ENCODE measurements around the gene PRELID2.
A peak's percentile ranks its signal among the peaks of the same experiment; 100 is the strongest.
"Not testable (repeated sequence)": the region's sequence is repeated elsewhere in the genome, so short reads cannot be mapped to it uniquely, and the experiment has no call there.

Gene PRELID2

GRCh38 chr5:145852990-145853389 is 17.8 kb upstream of the PRELID2 start:
- H3K9me3 Mint-ChIP-seq (ENCODE audit: low read depth): peaks cover 6% of the 10 kb centered on the region
- H3K27ac Mint-ChIP-seq: no peak overlapping the region
- no peak overlapping the region for H3K4me3 Mint-ChIP-seq
- no peaks in the 10 kb centered on the region for H3K36me3 Mint-ChIP-seq
- H3K4me1 Mint-ChIP-seq (ENCODE audit: low read depth): no peaks in the 10 kb centered on the region
- H3K27me3 Mint-ChIP-seq: peaks cover 2% of the 10 kb centered on the region

GRCh38 chr5:145848854-145849253 is 13.7 kb upstream of the PRELID2 start:
- Mint-ChIP-seq H3K4me1 (ENCODE audit: low read depth) (no peaks in the 10 kb centered on the region), H3K27me3 (peaks cover 4% of the 10 kb centered on the region), H3K9me3 (ENCODE audit: low read depth) (peaks cover 6% of the 10 kb centered on the region), H3K27ac (no peak overlapping the region), H3K4me3 (no peak overlapping the region), H3K36me3 (no peaks in the 10 kb centered on the region)

DNA sequence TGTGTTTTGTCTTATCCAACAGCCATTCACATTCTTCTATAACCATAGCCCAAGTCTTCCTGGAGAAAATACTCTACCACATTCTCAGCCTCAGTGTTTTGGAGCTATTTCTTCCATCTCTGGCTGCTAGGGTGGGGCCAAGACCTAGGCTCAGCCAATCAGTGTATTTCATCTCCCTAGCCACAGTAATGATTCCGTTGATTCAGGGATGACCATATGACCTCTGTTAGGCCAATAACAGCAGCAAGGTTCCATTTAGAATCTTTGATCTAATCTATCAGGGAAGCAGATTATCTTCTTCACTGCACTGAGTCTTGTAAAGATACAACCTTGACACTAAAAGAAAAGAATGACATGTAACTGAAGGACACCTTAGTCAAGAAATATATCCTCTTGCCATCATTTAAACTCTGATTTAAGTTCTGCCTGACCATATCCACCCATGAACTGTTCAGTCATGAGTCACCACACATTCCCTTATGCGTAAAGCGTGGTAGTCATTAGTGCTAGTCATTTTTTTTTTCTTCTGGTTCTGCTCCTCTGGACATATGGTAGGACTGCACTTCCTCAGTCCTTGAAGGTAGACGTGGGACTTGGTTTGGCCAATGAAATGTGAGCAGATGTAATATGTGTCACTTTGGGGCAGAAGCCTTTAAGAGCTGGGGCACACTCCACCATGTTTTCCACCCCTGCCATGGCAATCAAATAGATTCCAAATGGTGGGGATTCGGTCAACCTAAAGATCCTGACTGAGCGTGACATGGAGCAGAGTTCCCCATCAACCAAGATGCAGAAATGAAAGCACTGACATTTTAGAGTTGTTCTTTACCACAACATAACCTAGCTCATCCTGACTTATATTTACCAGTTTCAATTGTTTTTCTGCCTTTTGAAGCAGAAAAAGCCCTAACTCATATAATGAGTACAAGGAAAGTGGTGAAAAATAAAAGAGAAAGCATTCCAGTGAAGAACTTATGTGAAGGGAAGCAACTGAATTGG is 12.7 kb upstream of the PRELID2 start:
- Mint-ChIP-seq H3K4me1 (ENCODE audit: low read depth) (no peaks in the 10 kb centered on the region), H3K4me3 (no peak overlapping the region), H3K27ac (no peak overlapping the region), H3K27me3 (peaks cover 4% of the 10 kb centered on the region), H3K36me3 (no peaks in the 10 kb centered on the region), H3K9me3 (ENCODE audit: low read depth) (peaks cover 6% of the 10 kb centered on the region)

DNA sequence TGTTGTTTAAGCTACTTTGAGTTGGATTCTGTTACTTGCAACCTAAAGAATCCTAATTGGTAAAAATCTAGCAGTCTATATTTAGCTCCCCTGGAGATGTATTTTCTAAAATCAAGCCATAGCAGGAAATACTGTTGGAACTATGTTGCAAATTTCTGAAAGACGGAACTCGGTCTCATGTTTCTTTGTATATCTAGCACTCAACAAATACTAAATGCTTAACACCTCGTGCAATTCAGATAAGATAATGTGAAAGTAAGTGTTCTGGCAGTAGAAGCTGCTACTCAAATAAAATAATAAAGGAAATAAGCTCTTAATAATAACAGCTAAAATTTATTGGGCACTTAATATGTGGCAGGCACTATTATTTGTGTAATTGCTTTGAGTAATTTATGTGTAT is 10.9 kb upstream of the PRELID2 start:
- no peaks in the 10 kb centered on the region for H3K4me1 Mint-ChIP-seq (ENCODE audit: low read depth)
- peaks cover 4% of the 10 kb centered on the region for H3K27me3 Mint-ChIP-seq
- H3K36me3 Mint-ChIP-seq: no peaks in the 10 kb centered on the region
- no peak overlapping the region for H3K27ac Mint-ChIP-seq
- H3K9me3 Mint-ChIP-seq (ENCODE audit: low read depth): peaks cover 6% of the 10 kb centered on the region
- H3K4me3 Mint-ChIP-seq: no peak overlapping the region

- Mint-ChIP-seq H3K4me1 (ENCODE audit: low read depth) (no peaks in the 10 kb centered on the region), H3K9me3 (ENCODE audit: low read depth) (no peaks in the 10 kb centered on the region)
These were observed 6.2 kb upstream of the PRELID2 start for GRCh38 chr5:145841299-145841698.

GRCh38 chr5:145840458-145841132 is 5.5 kb upstream of the PRELID2 start:
- Mint-ChIP-seq H3K4me3 (no peak overlapping the region), H3K36me3 (no peaks in the 10 kb centered on the region), H3K9me3 (ENCODE audit: low read depth) (no peaks in the 10 kb centered on the region), H3K4me1 (ENCODE audit: low read depth) (peaks cover 3% of the 10 kb centered on the region), H3K27ac (no peak overlapping the region), H3K27me3 (peaks cover 12% of the 10 kb centered on the region)

More at GRCh38 chr5:145841299-145841698, 6.2 kb upstream of the PRELID2 start:
- Mint-ChIP-seq H3K27me3 (peaks cover 9% of the 10 kb centered on the region), H3K36me3 (no peaks in the 10 kb centered on the region), H3K27ac (no peak overlapping the region), H3K4me3 (no peak overlapping the region)

GRCh38 chr5:145838276-145838675 is 3.1 kb upstream of the PRELID2 start:
- no peaks in the 10 kb centered on the region for H3K9me3 Mint-ChIP-seq (ENCODE audit: low read depth)
- H3K4me3 Mint-ChIP-seq: no peak overlapping the region
- H3K36me3 Mint-ChIP-seq: no peaks in the 10 kb centered on the region
- no peak overlapping the region for H3K27ac Mint-ChIP-seq
- peaks cover 8% of the 10 kb centered on the region for H3K4me1 Mint-ChIP-seq (ENCODE audit: low read depth)
- H3K27me3 Mint-ChIP-seq: peaks cover 17% of the 10 kb centered on the region

DNA sequence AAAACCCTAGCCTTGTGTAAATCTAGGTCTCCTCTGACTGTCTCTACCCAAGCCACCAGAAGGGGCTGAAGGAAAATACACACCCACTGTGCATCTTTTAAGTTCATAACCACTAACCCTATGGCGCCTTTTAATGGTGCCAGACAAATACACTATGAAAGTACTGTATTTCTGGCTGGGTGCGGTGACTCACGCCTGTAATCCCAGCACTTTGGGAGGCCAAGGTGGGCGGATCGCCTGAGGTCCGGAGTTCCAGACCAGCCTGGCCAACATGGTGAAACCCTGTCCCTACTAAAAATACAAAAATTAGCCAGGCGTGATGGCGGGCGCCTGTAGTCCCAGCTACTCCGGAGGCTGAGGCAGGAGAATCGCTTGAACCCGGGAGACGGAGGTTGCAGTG is 1.1 kb upstream of the PRELID2 start:
- not testable (repeated sequence) for H3K27ac Mint-ChIP-seq; H3K36me3 Mint-ChIP-seq; H3K4me3 Mint-ChIP-seq; H3K4me1 Mint-ChIP-seq (ENCODE audit: low read depth); H3K9me3 Mint-ChIP-seq (ENCODE audit: low read depth)
- peaks cover 17% of the 10 kb centered on the region for H3K27me3 Mint-ChIP-seq

- H3K27me3 Mint-ChIP-seq: peaks cover 17% of the 10 kb centered on the region
- H3K36me3 Mint-ChIP-seq: no peaks in the 10 kb centered on the region
- peak overlapping the region; percentile 63 for H3K4me3 Mint-ChIP-seq
- no peak overlapping the region for H3K27ac Mint-ChIP-seq
- peaks cover 8% of the 10 kb centered on the region for H3K4me1 Mint-ChIP-seq (ENCODE audit: low read depth)
- H3K9me3 Mint-ChIP-seq (ENCODE audit: low read depth): no peaks in the 10 kb centered on the region
These were observed 702 bp upstream of the PRELID2 start for GRCh38 chr5:145835848-145836239.

DNA sequence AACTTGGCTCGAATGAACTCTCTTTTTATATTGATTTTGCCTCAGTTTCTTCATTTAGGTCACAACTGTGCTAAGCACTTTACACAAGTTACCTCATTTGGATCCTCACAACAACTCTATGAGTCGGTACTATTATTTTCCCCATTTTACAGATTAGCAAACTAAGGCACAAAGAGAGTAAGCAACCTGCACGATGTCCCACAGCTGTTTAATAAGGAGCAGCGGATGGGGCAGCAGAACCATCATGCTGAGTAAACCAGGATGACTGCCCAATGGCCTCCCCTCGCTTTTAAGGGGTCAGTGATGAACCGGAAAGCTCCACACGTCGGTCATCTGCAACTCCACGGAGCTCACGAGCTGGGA is 607 bp downstream of the PRELID2 start:
- H3K9me3 Mint-ChIP-seq (ENCODE audit: low read depth): no peaks in the 10 kb centered on the region
- H3K27me3 Mint-ChIP-seq: peaks cover 17% of the 10 kb centered on the region
- no peaks in the 10 kb centered on the region for H3K36me3 Mint-ChIP-seq
- peak overlapping the region; percentile 61 for H3K4me3 Mint-ChIP-seq
- H3K4me1 Mint-ChIP-seq (ENCODE audit: low read depth): peaks cover 8% of the 10 kb centered on the region
- H3K27ac Mint-ChIP-seq: no peak overlapping the region

DNA sequence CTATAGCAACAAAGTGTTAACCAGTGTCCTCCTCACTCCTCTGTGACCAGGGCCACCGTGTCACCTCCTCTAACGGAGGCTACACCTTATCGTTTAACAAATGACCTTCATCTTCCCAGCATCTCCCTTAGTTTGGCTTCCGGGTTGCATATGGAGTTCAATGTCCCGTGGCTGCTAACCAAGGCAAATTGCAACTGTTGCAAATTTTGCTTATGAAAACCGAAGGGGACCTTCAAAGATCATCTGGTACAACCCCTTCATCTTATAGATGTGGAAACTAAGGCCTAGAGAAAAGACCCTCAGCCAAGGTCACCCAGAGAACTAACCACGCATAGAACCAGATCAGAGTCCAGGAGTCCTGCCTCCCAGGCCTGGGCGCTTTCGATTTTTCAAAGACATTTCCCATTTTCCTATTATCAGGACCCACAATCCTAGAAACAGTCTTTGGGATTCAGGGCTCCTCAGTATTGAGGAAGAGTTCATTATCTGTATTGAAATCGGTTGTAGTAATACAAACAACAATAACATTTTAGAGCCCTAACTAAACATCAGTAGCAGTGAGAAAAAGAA is 1.4 kb downstream of the PRELID2 start:
- Mint-ChIP-seq H3K27ac (no peak overlapping the region), H3K36me3 (no peaks in the 10 kb centered on the region), H3K9me3 (ENCODE audit: low read depth) (no peaks in the 10 kb centered on the region), H3K4me3 (peak overlapping the region; percentile 24), H3K4me1 (ENCODE audit: low read depth) (peaks cover 8% of the 10 kb centered on the region), H3K27me3 (peaks cover 17% of the 10 kb centered on the region)

GRCh38 chr5:145830594-145830993 is 4.5 kb downstream of the PRELID2 start:
- Mint-ChIP-seq H3K9me3 (ENCODE audit: low read depth) (no peaks in the 10 kb centered on the region), H3K4me1 (ENCODE audit: low read depth) (peaks cover 5% of the 10 kb centered on the region), H3K27me3 (peaks cover 5% of the 10 kb centered on the region), H3K27ac (no peak overlapping the region), H3K36me3 (no peaks in the 10 kb centered on the region), H3K4me3 (no peak overlapping the region)

- H3K36me3 Mint-ChIP-seq: no peaks in the 10 kb centered on the region
- peaks cover 5% of the 10 kb centered on the region for H3K27me3 Mint-ChIP-seq
- peaks cover 4% of the 10 kb centered on the region for H3K4me1 Mint-ChIP-seq (ENCODE audit: low read depth)
- H3K9me3 Mint-ChIP-seq (ENCODE audit: low read depth): no peaks in the 10 kb centered on the region
- H3K27ac Mint-ChIP-seq: no peak overlapping the region
- no peak overlapping the region for H3K4me3 Mint-ChIP-seq
These were observed 5.3 kb downstream of the PRELID2 start for GRCh38 chr5:145829708-145830361.

DNA sequence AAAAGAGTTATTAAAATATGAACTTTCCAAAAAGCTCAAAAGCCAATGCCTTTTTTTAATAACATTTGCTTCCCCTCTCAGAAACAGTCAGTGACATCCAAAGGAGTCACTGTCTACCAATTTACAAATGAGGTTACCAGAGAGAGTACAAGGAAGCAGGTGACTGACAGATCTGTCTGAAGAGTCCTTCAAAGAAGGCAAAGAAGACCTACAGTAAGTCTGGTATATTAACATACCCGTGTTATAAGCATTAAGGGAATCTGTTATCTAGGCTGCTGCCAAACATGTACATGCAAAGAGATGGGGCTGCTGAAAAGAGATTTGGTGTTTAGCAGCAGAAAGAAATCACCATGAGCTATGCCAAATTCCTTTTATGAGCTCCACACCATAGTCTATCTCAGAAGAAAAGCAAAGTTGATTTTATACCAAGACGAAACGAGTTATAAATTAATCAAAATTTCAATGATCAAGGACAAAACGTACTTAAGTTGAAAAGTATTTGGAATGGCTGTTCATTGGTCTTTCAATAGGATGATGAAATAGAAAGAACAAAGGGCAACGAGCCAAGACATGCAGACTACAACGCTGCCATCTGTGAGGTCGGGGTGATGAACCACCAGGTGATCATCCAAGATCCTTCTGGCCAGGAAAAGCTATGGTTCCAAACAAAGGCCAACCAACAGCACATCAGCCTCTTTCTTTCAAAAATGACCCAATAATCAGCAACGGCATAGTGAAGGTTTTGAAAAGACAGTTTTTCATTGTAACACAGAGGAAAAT is 8.1 kb downstream of the PRELID2 start:
- Mint-ChIP-seq H3K36me3 (no peaks in the 10 kb centered on the region), H3K4me1 (ENCODE audit: low read depth) (no peaks in the 10 kb centered on the region), H3K4me3 (no peak overlapping the region), H3K9me3 (ENCODE audit: low read depth) (no peaks in the 10 kb centered on the region), H3K27me3 (no peaks in the 10 kb centered on the region), H3K27ac (no peak overlapping the region)
